Stimulated activated CD4-positive, alpha-beta T cell treated with anti-CD3 and anti-CD28 coated beads, Interleukin-1b, Interleukin-23, amount 100 ng/mL, for 1 hour (primary cell): Measurements from ENCODE around the gene CYP2U1.

Experiments
- DNase-seq, 2 donors: peaks; one replicate each; pipeline ENCODE4 v3.0.0-alpha.2; 2020; ENCODE audit warnings: low read depth in 2 of 2

Gene CYP2U1

GRCh38 chr4:107987916-107988762 lies 56.8 kb downstream of the CYP2U1 start:
- no peak for DNase-seq

DNA sequence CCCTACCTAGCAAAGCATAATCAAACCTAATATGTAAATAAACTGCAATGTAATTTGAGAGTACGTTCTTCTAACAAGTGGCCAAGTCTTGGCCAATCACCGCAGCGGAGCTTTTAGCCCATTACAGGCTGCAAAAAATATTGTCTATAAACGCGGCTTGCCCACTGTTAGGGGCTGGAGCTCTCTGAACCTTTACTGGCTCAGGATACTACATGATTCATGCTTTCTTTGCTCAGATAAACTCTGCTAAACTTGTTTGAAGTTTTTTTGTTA lies 57.4 kb downstream of the CYP2U1 start:
- no peak for DNase-seq

DNA sequence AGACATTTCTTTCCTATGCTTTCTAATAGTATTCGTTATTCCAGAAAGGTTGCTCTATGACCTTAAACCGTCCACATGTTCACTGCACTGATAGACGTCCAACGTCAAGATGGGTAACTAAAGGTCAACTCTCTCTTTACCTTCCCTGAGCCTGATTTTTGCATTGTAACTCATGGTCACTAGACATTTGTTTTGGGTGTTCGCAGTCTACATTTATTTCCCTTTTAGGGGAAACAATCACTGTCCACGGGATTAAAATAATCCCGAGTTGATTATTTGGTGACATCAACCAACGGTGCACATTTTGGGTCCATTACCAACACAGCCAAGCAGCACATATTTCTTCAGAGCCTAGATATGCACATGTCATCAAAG lies 57.8 kb downstream of the CYP2U1 start:
- DNase-seq, result no peak

- DNase-seq, result peak; percentile 82 to 92
Measured at GRCh38 chr4:107989537-107990386, 58.4 kb downstream of the CYP2U1 start, which contains the start of gene HADH. Gene HADH, plus strand, starts transcription at chr4:107989889. Its CDS starts 44 bp downstream, at chr4:107989933.

GRCh38 chr4:107991945-107992630 lies 60.7 kb downstream of the CYP2U1 start:
- DNase-seq, result no peak

DNA sequence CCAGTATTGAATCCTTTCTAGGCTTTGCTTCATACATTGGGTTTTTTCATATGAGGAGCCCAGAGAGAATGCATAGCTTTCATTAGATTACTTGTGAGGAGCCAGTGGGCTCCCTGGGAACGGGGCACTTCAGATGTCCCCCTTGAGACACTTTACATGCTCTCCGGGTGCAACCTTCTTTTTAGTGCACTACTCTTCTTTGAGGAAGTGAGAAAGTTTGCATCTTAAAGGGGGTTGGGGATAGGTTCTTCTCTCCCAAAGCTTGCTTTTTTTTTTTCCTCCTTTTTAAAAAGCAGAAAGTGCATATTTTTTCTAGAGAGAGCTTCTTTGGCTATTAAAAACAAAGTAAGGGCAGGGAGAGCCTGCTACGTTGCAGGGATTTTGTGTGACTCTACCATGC lies 62.6 kb downstream of the CYP2U1 start:
- no peak for DNase-seq

- DNase-seq, result no peak
Measured at GRCh38 chr4:107994894-107995293, 63.5 kb downstream of the CYP2U1 start.

GRCh38 chr4:107996949-107997788 lies 65.8 kb downstream of the CYP2U1 start:
- DNase-seq, result no peak

DNA sequence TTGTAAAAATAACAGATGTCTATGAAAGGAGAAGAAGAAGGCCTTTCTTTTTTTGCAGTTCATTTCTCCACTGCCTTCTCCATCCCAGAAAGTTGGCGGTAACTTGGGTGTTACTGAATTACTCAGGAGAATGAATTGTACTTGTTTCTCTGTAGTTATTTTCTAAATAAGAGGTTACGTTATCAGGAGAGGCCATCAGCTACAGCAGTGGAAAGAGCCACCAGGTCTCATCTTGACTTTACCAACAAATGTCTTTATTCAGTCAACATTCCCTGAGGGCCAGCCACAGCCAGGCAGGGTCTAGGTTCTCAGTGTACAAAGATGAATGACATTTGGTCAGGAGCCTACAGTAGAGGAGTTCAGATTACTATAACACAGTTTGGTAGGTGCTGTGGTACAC lies 66.4 kb downstream of the CYP2U1 start:
- no peak for DNase-seq

DNA sequence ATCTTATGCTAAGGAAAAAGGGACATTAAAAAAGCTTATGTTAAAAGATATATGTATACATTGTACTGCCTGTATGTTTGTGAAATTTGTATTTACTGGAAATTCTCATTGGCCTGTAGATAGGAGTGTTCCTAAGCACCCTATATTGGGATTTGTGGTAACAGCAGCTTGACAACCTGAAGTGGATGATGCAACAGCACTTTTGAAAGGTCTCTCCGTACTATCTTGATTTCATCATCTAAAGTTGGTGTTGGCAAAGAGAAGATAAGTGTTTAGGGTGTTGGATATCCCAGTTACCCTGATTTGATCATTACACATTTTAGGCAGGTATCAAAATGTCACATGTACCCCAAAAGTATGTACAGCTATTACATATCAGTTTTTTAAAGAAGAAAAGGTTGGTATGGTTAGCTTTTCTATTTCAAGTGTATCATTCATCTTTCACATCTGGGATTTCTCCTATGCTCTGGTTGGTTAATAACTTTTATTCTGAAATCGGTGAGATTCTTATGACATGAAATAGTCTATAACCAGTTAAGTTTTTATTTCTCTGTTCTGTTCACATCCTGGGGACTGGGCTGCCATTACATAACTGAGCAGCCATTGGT lies 68.7 kb downstream of the CYP2U1 start:
- DNase-seq, result no peak

DNA sequence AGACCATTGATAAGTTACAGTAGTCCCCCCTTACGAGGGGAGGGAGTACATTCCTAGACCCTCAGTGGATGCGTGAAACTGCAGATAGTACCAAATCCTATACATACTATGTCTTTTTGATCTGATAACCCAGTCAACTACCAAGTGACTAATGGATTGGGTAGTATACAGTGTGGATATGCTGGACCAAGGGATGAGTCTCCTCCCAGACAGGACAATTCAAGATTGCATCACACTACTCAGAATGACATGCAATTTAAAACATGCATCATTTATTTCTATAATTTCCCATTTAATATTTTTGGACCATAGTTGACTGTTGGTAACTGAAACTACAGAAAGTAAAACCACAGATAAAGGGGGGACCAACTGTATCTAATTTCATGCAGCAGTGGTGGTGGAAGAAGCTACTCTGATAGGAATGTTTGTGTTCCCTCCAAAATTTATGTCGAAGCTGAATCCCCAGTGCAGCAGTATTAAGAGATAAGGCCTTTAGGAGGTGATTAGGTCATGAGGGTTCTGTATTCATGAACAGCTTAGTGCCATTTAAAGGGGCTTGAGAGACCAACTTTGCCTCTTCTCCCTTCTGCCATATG lies 70.3 kb downstream of the CYP2U1 start:
- DNase-seq, result no peak
